ENCODE measurements around the gene MOV10.

MOV10 gene

GRCh38 chr1:112700290-112701226 is 26.1 kb downstream of the MOV10 start (continued):
- TF ChIP-seq GLIS1 (tag by site-specific recombination; IDR thresholded peaks at IDR 0.05) (peak; percentile 99), CTCF (tag by site-specific recombination; IDR thresholded peaks at IDR 0.05) (peak; percentile 51; the same call in 1 of the 2 replicates), ZSCAN18 (tag by site-specific recombination; IDR thresholded peaks at IDR 0.05) (no peak), ZNF626 (tag by site-specific recombination; IDR thresholded peaks at IDR 0.05) (no peak), ZNF280C (tag by site-specific recombination; IDR thresholded peaks at IDR 0.05) (no peak), YY2 (tag by site-specific recombination; IDR thresholded peaks at IDR 0.05) (no peak), ZNF521 (tag by site-specific recombination; IDR thresholded peaks at IDR 0.05) (no peak), ZBTB20 (tag by site-specific recombination; IDR thresholded peaks at IDR 0.05) (peak; percentile 79; the same call in 1 of the 2 replicates), KLF17 (tag by site-specific recombination; IDR thresholded peaks at IDR 0.05) (peak; percentile 91), ZNF830 (tag by site-specific recombination; IDR thresholded peaks at IDR 0.05; ENCODE audit: low read depth) (no peak), SCRT2 (tag by site-specific recombination; IDR thresholded peaks at IDR 0.05) (peak; percentile 96), REST (tag by site-specific recombination; IDR thresholded peaks at IDR 0.05) (peak; percentile 23), GLI4 (tag by site-specific recombination; IDR thresholded peaks at IDR 0.05) (no peak), SALL2 (tag by site-specific recombination; IDR thresholded peaks at IDR 0.05; ENCODE audit: borderline replicate concordance) (no peak), ZNF146 (tag by site-specific recombination; IDR thresholded peaks at IDR 0.05) (no peak), REPIN1 (tag by site-specific recombination; IDR thresholded peaks at IDR 0.05; ENCODE audit: low read depth) (no peak), ZBTB44 (tag by site-specific recombination; IDR thresholded peaks at IDR 0.05) (peak; percentile 80), ZNF473 (tag by site-specific recombination; IDR thresholded peaks at IDR 0.05) (no peak), ZNF10 (tag by site-specific recombination; IDR thresholded peaks at IDR 0.05) (peak; percentile 65; the same call in 1 of the 2 replicates), ZNF785 (tag by site-specific recombination; IDR thresholded peaks at IDR 0.05) (no peak)
